HG02938 (cell line): Measurements from ENCODE around the gene NFIC.

Source experiments
- ATAC-seq: cut with Tn5 transposase; IDR thresholded peaks from one replicate; pipeline ENCODE4 v1.9.1; 2021; ENCODE audit warnings: mild to moderate bottlenecking, moderate library complexity; ENCODE audit not compliant: unreplicated experiment

NFIC gene

GRCh38 chr19:3464587-3465235 lies 98.3 kb downstream of the NFIC start:
- no peak for ATAC-seq

- ATAC-seq = no peak
Observed at GRCh38 chr19:3465552-3465951, 99.2 kb downstream of the NFIC start.

GRCh38 chr19:3466635-3467034 lies 100.3 kb downstream of the NFIC start:
- ATAC-seq = no peak

- no peak for ATAC-seq
Observed at GRCh38 chr19:3467437-3468198, 101.2 kb downstream of the NFIC start.

GRCh38 chr19:3468211-3468610 lies 101.8 kb downstream of the NFIC start:
- no peak for ATAC-seq

GRCh38 chr19:3469638-3470499 lies 103.5 kb downstream of the NFIC start:
- ATAC-seq = no peak

GRCh38 chr19:3470500-3471128 lies 104.2 kb downstream of the NFIC start:
- ATAC-seq = no peak

- ATAC-seq = no peak
Observed at GRCh38 chr19:3471954-3472655, 105.7 kb downstream of the NFIC start.

GRCh38 chr19:3474010-3474409 lies 107.6 kb downstream of the NFIC start:
- no peak for ATAC-seq

GRCh38 chr19:3474614-3475013 lies 108.2 kb downstream of the NFIC start:
- no peak for ATAC-seq

- no peak for ATAC-seq
Observed at GRCh38 chr19:3475449-3475848, 109.1 kb downstream of the NFIC start.

- no peak for ATAC-seq
Observed at GRCh38 chr19:3476830-3477229, 110.4 kb downstream of the NFIC start.

GRCh38 chr19:3477506-3477905 lies 111.1 kb downstream of the NFIC start:
- no peak for ATAC-seq

GRCh38 chr19:3477951-3478350 lies 111.6 kb downstream of the NFIC start:
- ATAC-seq = no peak

GRCh38 chr19:3478409-3479176 lies 112.2 kb downstream of the NFIC start:
- ATAC-seq = no peak

GRCh38 chr19:3479177-3479833 lies 112.9 kb downstream of the NFIC start:
- ATAC-seq = no peak

- ATAC-seq = no peak
Observed at GRCh38 chr19:3479834-3480215, 113.4 kb downstream of the NFIC start.

GRCh38 chr19:3480383-3481091 lies 114.2 kb downstream of the NFIC start, which contains the start of gene SMIM24:
Gene SMIM24 (minus strand): TSS chr19:3480525. CDS start chr19:3480463, 62 bp downstream.
- ATAC-seq = no peak
